Activated CD8-positive, alpha-beta memory T cell treated with anti-CD3 and anti-CD28 coated beads, Interleukin-2, amount 50 U/mL, for 24 hours (primary cell): ENCODE measurements around the gene KAT8.
"Not testable (repeated sequence)": the region's sequence is repeated elsewhere in the genome, so short reads cannot be mapped to it uniquely, and the experiment has no call there.

Source experiments
- DNase-seq: peaks from one replicate; pipeline ENCODE4 v3.0.0-alpha.2; 2020; ENCODE audit errors: extremely low read depth

Gene KAT8

DNA sequence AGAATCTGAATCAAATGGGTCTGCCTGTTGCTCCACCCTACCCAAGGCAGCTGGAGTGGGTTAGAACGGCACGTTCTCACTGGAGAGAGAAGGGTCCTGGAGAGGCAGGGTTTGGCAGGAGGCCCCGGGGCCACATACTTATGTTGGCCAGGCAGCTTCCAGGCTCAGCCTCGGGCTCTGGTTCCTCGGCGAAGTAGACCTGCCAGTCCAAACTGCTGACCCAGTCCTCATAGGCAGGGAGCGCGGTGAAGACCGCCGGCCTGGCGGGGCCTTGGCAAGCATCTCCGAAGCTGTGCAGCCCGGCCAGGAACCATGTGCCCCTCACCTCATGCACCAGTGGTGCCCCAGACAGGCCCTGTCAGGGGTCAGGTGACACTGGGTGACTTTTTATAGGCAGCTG is 33.5 kb upstream of the KAT8 start:
- DNase-seq: no peak

DNA sequence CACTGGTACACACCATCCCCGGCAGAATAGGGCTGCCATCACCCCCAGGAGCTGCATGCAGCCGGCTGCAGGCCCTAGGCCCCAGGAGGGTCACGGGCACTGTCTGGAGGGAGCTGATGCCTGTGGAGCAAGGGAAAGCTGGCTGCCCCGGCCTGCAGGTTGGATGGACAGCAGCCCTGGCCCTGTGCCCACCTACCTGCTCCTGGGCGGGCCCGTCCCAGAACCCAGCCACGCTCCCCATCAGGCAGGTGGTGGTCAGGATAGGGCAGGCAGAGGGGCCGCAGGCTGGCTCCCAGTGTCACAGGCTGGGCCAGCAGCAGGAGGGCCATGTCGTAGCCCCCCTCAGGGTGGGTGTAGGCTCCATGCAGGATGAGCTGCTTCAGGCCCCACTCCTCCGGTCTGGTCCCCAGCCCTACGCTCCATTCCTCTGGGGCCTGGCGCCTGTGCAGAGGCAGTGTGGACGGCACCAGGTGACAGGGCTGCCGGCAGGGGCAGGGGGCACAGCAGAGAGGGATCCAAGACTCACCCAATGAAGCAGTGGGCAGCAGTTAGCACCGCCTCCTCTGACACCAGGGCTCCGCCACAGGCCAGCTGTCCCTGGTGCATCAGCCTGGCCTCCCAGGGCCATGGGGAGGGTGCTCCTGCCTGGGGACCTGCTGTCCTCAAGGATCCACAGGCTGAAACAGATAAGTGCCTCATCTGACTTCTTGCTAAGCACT is 32.7 kb upstream of the KAT8 start:
- DNase-seq: no peak

DNA sequence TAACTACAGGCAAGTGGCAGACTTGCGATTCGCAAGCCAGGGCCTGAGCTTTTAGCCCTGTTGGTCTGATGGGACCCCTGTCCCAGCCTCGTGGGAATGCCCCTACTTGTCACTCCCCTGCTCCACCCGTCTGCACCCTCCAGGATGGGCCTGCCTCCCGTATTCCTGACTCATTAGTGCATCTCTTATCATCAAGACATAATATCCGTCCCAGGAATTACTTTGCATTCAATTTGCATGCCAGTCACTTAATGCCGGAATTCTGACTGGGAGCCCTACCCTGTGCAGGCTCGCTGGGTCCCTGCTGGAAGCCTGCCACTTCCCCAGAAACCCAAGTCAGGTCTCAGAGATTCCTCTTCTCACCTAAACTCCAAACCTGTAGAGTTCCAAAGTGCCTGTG is 32.1 kb upstream of the KAT8 start:
- DNase-seq: no peak

- DNase-seq: no peak
These were observed 31.4 kb upstream of the KAT8 start for GRCh38 chr16:31085873-31086628.

GRCh38 chr16:31086629-31086906 is 30.9 kb upstream of the KAT8 start:
- DNase-seq: no peak

- no peak for DNase-seq
These were observed 30.0 kb upstream of the KAT8 start for GRCh38 chr16:31087481-31087880.

GRCh38 chr16:31087971-31088370 is 29.5 kb upstream of the KAT8 start:
- DNase-seq: no peak

- DNase-seq: no peak
These were observed 28.8 kb upstream of the KAT8 start, which contains the start of gene PRSS53 for GRCh38 chr16:31088459-31089183. Gene PRSS53 (minus strand): TSS chr16:31088943. CDS start chr16:31088809, 134 bp downstream.

DNA sequence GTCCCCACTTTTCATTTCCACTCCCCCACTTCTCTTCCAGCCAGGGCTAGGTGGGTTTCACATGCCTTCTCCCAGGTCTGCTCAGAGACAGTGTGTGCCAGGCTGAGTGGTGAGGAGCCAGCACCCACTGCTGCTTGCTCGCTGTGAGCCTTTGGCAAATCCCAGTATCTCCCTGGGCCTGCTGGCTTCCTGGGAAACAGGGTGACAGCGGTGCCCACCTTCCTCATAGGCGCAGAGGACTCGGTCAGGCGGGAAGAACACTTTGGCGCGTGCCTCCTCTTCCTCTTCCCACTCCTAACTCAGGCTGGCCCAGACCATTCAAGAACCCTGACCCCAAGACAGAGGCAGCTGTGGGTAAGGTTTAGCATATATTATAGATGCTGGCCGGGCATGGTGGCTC is 28.3 kb upstream of the KAT8 start:
- DNase-seq: no peak

DNA sequence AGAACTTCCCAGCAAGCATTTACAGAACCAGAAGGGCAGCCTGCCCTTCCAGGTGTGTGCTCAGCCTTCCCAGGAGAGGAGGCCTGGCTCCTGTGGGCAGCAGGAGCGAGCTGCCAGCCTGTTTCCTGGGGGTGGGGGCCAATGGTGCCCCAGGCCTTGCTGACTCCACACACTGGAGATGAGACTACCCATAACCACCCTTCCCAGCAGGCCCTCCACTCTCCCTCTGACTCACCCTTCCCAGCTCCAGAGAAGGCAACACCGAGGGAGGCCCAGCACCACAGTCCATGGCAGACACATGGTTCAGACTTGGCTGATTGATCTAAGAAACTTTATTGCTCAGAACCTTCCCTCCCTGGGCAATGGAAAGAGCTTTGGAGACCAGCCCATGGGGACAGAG is 26.9 kb upstream of the KAT8 start:
- no peak for DNase-seq

DNA sequence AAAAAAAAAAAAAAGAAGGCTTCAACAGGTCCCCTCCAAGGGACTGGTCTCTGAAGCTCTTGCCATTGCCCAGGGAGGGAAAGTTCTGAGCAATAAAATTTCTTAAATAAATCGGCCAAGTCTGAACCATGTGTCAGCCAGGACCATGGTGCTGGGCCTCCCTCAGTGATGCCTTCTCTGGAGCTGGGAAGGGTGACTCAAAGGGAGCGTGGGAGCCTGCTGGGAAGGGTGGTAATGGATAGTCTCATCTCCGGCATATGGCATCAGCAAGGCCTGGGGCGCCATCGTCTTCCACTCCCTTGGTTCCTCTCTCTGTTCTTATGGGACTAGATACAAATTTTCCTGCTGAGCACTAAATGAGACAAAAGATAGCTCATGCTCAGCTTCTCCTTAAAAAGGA is 25.1 kb upstream of the KAT8 start:
- DNase-seq: no peak

GRCh38 chr16:31093132-31093703 is 24.2 kb upstream of the KAT8 start:
- no peak for DNase-seq

DNA sequence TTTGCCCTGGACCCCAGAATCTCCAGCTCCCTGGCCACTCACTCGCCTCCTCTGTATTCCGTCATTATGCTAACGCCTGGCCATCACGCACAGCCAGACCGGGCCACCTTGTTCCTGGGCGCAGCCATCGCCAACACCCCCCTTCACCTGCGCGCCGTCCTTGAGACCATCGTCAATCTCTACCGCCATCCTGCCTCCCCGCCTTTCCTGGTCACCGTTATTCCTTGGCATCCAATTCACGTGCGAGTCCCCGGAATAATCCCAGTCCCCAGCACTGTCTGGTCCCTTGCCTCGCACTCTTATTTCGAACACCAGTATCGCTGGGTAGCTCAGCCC is 23.4 kb upstream of the KAT8 start:
- no peak for DNase-seq

DNA sequence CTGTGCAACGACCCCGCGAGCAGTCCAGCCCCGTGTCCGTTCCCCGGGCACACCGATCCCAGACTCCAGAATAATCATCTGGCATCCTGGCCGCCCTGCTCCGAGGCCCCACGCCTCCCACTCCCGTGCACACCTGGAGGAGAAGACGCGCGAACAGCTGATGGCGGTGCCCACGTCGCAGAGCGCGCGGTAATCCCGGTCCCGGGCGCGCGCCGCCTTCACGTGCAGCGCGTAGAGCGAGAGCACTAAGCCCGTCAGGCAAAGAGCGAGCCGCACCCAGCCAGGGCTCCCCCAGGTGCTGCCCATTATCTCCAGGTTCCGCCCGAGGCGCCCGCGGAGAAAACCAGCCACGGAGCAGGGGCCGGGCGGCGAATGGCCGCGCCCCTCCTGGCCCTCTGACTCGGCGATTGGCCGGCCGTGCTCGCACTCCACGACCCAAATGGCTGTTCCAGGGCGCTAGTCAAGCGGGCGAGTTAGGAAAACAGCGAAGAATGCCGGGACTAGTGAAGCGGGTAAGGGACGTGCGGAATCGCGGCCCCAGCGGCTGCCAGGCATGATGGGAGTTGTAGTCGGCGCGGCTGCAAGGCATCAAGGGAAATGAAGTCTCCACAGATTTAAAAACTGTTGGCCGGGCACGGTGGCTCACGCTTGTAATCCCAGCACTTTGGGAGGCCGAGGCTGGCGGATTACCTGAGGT is 22.9 kb upstream of the KAT8 start, which contains the start of gene VKORC1:
VKORC1 (minus strand) TSS at position 374 of the 697 bp plus-strand sequence; CDS start at position 306, 68 bp downstream.
- DNase-seq: peak; percentile 78

GRCh38 chr16:31099860-31100638 is 17.4 kb upstream of the KAT8 start:
- no peak for DNase-seq

DNA sequence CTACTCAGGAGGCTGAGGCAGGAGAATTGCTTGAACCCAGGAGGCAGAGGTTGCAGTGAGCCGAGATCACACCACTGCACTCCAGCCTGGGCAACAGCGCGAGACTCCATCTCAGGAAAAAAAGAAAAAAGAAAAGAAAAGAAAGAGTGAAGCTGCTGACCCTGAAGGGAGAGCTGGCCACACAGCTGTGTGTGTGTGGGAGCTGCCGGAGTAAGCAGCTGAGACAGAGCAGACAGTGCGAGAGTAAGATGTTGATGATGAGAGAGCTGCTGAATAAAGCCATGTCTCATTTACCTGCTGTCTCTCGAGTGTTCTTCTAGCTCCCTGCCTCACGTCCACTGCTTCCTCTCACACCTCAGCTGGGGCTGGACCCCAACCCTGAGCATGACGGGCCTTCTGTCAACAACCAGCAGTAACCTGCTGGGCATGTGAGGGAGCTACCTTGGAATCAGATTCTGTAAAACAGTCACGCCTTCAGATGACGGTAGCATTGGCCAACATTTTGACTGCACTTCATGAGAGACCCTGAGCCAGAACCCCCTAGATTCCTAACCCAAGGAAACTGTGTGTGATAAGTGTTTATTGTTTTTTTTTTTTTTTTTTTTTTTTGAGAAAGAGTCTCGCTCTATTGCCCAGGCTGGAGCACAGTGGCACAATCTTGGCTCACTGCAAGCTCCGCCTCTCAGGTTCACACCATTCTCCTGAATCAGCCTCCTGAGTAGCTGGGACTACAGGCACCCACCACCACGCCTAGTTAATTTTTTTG is 16.4 kb upstream of the KAT8 start:
- not testable (repeated sequence) for DNase-seq

DNA sequence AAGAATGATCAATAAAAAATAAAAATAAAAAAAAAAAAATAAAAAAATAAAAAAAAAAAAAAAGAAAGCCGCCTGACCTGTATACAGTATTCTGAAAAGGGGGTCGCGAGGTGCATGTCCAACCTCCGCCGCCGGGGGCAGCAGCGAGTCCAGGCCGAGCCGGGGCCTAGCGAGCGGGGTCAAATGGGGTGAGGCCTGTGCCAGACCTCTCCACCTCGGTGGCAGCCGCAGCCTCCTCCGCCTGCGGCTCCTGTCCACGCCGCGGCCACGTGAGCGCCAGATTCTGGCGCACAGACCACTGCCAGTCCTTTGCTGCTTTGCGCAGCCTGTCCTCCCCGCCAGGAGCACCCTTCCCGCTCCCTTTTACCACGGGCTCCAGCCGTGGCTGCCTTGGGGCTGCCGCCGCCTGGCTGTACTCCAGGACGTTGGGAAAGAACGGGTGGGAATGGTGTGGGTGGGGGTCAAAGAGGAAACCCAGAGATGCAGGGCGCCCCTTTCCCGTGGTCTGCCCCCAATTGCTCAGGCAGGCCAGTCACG is 11.7 kb upstream of the KAT8 start:
- peak; percentile 62 for DNase-seq

DNA sequence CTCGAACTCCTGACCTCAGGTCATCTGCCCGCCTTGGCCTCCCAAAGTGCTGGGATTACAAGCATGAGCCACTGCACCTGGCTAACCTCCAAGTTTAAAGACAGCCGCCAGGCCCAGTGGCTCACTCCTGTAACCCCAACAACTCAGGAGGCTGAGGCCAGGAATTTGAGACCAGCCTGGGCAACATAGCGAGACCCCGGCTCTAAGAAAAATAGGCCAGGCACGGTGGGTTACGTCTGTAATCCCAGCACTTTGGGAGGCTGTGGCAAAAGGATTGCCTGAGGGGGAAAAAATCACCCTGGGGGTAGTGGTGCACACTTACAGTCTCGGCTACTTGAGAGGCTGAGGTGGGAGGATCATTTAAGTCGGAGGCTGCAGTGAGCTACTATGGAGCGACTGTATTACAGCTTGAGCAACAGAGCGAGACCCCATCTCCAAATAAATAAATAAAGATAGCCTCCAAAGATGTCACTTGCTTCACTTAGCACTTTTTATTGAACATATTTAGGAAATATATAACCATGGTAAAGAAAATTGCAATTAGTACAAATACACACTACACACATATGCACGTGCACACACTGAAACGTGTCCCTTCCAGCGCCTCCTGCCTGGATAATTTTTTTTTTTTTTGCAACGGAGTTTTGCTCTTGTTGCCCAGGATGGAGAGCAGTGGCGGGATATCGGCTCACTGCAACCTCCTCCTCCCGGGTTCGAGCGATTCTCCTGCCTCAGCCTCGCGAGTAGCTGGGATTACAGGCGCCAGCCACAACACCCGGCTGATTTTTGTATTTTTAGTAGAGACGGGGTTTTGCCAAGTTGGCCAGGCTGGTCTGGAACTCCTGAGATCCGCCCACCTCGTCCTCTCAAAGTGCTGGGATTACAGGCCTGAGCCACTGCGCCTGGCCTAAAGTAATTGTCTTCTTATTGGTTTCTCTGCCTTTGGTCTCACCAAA is 10.7 kb upstream of the KAT8 start:
- no peak for DNase-seq

DNA sequence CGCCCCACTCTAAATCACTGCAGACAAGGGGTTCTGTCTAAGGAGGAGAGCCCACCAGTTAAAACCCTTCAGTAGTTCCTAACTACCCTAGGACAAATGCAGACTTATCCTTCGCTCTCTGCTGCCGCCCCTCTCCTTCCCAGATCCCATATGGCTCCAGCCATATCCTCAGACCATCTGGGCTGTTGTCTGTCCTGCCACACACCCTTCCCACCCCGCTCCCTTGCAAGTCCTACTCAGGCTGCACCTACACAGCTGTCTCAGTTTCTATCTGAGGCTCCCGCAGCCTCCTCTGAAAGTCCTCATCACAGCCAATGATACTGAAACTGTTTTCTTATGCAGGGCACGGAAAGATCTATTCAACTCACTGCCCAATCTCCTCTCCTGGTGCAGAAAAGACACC is 10.0 kb upstream of the KAT8 start:
- no peak for DNase-seq
